T-helper 17 cell (primary cell): ENCODE results near the gene CD79A. TPM values are rescaled to one million over a fixed set of nuclear protein-coding genes. Genes with fewer than 3 reads are reported as not detected.

Experiments
- ATAC-seq: fragments of 150-1000 bp; cut with Tn5 transposase; 2 replicates; pipeline ENCODE4 v1.10.0; 2021; ENCODE audit warnings: mild to moderate bottlenecking, moderate library complexity
- DNase-seq, 3 donors: peaks; one replicate each; pipeline versions ENCODE4 v3.0.0 to v3.0.0-alpha.2; 2020 to 2021
- H3K9me3 ChIP-seq: one replicate; pipeline ENCODE4 v1.7.0; 2013; ENCODE audit warnings: low read length, mild to moderate bottlenecking; ENCODE audit not compliant: control insufficient read depth, poor library complexity, severe bottlenecking
- H3K27ac Mint-ChIP-seq: one replicate; pipeline ENCODE4 v1.8.0; 2022; ENCODE audit warnings: mild to moderate bottlenecking, moderate library complexity, mixed read lengths
- H3K27me3 Mint-ChIP-seq: one replicate; pipeline ENCODE4 v1.8.0; 2022; ENCODE audit warnings: mixed read lengths
- H3K36me3 Mint-ChIP-seq: one replicate; pipeline ENCODE4 v1.8.0; 2022; ENCODE audit warnings: low read depth, mixed read lengths
- H3K4me1 Mint-ChIP-seq: one replicate; pipeline ENCODE4 v1.8.0; 2022; ENCODE audit warnings: mild to moderate bottlenecking, mixed read lengths
- H3K4me3 Mint-ChIP-seq: one replicate; pipeline ENCODE4 v1.8.0; 2022; ENCODE audit warnings: mild to moderate bottlenecking, moderate library complexity, mixed read lengths
- total RNA-seq, 4 donors: library from RNA in 2 of 4; stranded (reverse) in 2 of 4; gene quantifications; one replicate each; pipeline ENCODE4 v1.2.3 and lab custom pipeline; 2022 to 2026

The CD79A gene
- total RNA-seq, 2 donors from 2014 or later, result 1.6 to 27.3 TPM

GRCh38 chr19:41926028-41926762 is 49.1 kb downstream of the CD79A start:
- DNase-seq (no peak), ATAC-seq (no peak)
- no peaks in the 10 kb centered on the region for H3K9me3 ChIP-seq
- Mint-ChIP-seq H3K27me3 (peaks cover 18% of the 10 kb centered on the region), H3K4me3 (no peak overlapping the region), H3K36me3 (peaks cover 16% of the 10 kb centered on the region), H3K4me1 (peaks cover 24% of the 10 kb centered on the region), H3K27ac (no peak overlapping the region)

- H3K9me3 ChIP-seq, result no peaks in the 10 kb centered on the region
- H3K4me3 Mint-ChIP-seq, result no peak overlapping the region
- ATAC-seq, result no peak
- no peak overlapping the region for H3K27ac Mint-ChIP-seq
- H3K4me1 Mint-ChIP-seq, result peaks cover 21% of the 10 kb centered on the region
- H3K36me3 Mint-ChIP-seq, result peaks cover 13% of the 10 kb centered on the region
- peaks cover 14% of the 10 kb centered on the region for H3K27me3 Mint-ChIP-seq
- DNase-seq, result no peak
These were observed 49.9 kb downstream of the CD79A start for GRCh38 chr19:41926763-41927496.

- ATAC-seq (peak; percentile 35), DNase-seq (peak in 2 of 3 donors; percentile 30)
- no peak overlapping the region for H3K27ac Mint-ChIP-seq
- peaks cover 9% of the 10 kb centered on the region for H3K36me3 Mint-ChIP-seq
- H3K9me3 ChIP-seq, result no peaks in the 10 kb centered on the region
- no peak overlapping the region for H3K4me3 Mint-ChIP-seq
- H3K4me1 Mint-ChIP-seq, result peaks cover 18% of the 10 kb centered on the region
- H3K27me3 Mint-ChIP-seq, result peaks cover 8% of the 10 kb centered on the region
These were observed 50.6 kb downstream of the CD79A start for GRCh38 chr19:41927497-41928192.

DNA sequence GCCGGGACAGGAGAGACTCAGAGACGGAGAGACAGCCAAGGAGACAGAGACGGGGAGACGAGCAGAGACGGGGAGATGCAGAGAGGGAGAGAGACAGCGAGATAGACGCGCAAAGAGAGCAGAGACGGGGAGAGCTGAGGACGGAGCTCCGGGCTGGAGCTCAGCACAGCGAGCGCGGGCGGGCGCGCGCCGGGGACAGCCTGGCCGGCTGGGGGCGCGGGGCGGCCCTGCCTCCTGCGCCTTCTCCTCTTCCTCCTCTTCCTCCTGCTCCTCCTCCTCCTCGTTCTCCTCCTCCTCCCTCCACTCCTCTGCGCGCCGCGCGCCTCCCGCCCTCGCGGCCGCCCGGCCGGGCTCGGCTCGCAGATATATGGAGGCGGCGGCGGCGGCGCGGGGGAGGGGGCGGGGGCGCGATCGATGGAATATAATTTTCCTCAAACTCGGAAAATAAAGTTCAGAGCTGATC is 51.2 kb downstream of the CD79A start, which contains the start of gene ERFL:
ERFL (minus strand) TSS at position 229 of the 463 bp plus-strand sequence. CDS start 15,530 bp downstream, outside the sequence.
- ATAC-seq, result peak; percentile 47
- Mint-ChIP-seq H3K4me3 (no peak within 1 kb of the TSS), H3K4me1 (peaks cover 18% of the 10 kb centered on the region), H3K27ac (no peak within 1 kb of the TSS), H3K27me3 (peaks cover 3% of the 10 kb centered on the region), H3K36me3 (peaks cover 7% of the 10 kb centered on the region)
- no peak for DNase-seq
- no peaks in the 10 kb centered on the region for H3K9me3 ChIP-seq

DNA sequence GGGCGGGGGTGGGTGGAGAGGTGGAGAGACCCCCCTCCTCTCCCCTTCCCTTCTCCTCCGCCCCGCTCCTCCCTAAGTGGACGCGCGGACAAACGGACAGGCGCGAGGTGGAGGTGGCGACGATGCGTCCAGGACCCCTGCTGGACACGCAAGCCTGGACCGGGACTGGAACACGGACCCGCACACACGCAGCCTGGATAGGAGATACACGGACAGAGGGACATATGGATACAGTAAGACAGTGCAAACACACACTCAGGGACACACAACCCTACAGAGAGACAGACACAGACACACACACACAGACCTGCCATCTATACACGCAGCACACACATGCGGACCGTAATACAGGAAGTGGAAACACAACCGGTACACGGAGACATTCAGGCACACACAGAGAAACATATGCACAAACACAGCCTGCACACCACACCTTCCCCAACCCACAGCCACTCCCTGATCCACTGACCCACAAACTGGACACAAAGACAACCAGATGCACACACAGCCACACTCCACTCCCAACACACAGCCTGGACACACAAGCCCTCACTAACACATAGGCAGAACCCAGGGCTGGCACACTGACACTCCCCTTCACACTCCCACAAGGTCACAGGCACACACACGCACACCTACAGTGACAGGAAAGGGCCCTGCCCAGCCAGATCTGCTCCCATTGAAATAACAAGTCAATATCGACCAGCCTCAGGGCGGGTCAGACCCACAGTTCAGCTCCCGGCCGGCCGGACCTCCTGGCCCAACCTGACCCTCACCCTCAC is 51.9 kb downstream of the CD79A start:
- Mint-ChIP-seq H3K27ac (no peak overlapping the region), H3K4me1 (peaks cover 20% of the 10 kb centered on the region)

DNA sequence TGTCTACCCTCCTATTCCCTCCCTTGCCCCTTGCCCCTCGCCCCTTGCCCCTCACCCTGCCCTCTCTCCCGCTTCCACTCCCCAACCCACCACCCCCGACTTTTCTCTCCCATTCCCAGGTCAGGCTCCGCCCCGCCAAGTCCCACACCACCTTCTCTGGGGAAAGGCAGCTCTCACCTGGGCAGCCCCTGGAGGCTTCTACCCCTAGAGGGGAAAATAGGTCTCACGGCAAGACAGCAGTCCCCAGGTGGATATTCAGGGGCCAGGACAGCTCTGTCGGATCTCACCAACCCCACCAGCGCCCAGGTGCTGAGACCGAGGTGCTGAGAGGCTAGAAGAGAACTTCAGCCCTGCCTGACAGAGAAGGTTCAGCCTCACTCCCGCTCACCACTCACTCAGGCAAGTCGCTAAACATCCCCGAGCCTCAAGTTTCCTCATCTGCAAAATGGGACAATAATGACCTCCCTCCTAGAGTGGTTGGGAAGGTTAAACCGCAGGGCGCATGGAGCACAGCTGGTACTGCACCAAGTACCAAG is 52.5 kb downstream of the CD79A start:
- DNase-seq (no peak), ATAC-seq (no peak)
- Mint-ChIP-seq H3K27ac (no peak overlapping the region), H3K27me3 (no peaks in the 10 kb centered on the region), H3K4me3 (no peak overlapping the region), H3K36me3 (peaks cover 5% of the 10 kb centered on the region), H3K4me1 (peaks cover 22% of the 10 kb centered on the region)
- H3K9me3 ChIP-seq, result no peaks in the 10 kb centered on the region

More for the DNA sequence above, 51.9 kb downstream of the CD79A start:
- H3K9me3 ChIP-seq, result no peaks in the 10 kb centered on the region
- DNase-seq (no peak), ATAC-seq (peak; percentile 77)
- Mint-ChIP-seq H3K36me3 (peaks cover 5% of the 10 kb centered on the region), H3K4me3 (no peak overlapping the region), H3K27me3 (no peaks in the 10 kb centered on the region)

DNA sequence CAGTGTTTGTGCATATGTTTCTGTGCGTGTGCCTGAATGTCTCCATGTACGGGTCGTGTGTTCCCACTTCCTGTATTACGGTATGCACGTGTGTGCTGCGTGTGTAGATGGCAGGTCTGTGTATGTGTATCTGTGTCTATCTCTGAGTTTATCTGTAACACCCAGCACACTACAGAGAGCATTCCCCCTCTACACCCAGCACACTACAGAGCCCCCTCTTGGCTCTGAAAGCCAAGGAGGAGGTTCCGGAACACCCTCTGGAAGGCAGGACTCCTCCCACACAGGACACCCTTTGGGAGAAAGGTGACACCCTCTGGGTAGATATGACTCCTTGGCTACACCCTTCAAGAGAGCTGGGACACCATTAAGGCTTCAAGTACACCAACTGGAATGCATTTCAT is 53.2 kb downstream of the CD79A start:
- no peak overlapping the region for H3K4me3 Mint-ChIP-seq

More for the DNA sequence above, 53.2 kb downstream of the CD79A start:
- Mint-ChIP-seq H3K36me3 (peaks cover 5% of the 10 kb centered on the region), H3K4me1 (peaks cover 29% of the 10 kb centered on the region), H3K27ac (no peak overlapping the region), H3K27me3 (peaks cover 6% of the 10 kb centered on the region)
- no peaks in the 10 kb centered on the region for H3K9me3 ChIP-seq
- no peak for DNase-seq
- ATAC-seq, result no peak

Other genes starting within 250 kb of the CD79A start
- gene CEACAM7, start 189.0 kb upstream of the CD79A start, total RNA-seq, result not detected
- not detected for gene CEACAM5, start 168.7 kb upstream of the CD79A start, total RNA-seq
- not detected for gene CEACAM6, start 121.7 kb upstream of the CD79A start, total RNA-seq
- under 1 TPM in 1 of 2 donors, not detected in 1; 0.25 TPM for gene CEACAM3, start 80.7 kb upstream of the CD79A start, total RNA-seq
- gene LYPD4, start 32.6 kb upstream of the CD79A start, total RNA-seq, result not detected
- gene DMRTC2, start 32.2 kb upstream of the CD79A start, total RNA-seq, result not detected
- gene RPS19, start 17.0 kb upstream of the CD79A start, total RNA-seq, result 1,000 to 10,000 TPM; 3,299 to 3,349 TPM
- 100 to 1,000 TPM; 929 to 961 TPM for gene ARHGEF1, start 5.9 kb downstream of the CD79A start, total RNA-seq
- gene ERFL, start 51.2 kb downstream of the CD79A start, total RNA-seq, result 1 to 10 TPM; 2.4 to 3.1 TPM
- gene RABAC1, start 82.0 kb downstream of the CD79A start, total RNA-seq, result 10 to 100 TPM; 90.1 to 98.3 TPM
- 1 to 10 TPM; 2.2 to 4.9 TPM for gene ATP1A3, start 117.0 kb downstream of the CD79A start, total RNA-seq
- under 1 TPM; 0.42 to 0.55 TPM for gene GRIK5, start 192.9 kb downstream of the CD79A start, total RNA-seq
- gene ZNF574, start 198.9 kb downstream of the CD79A start, total RNA-seq, result 10 to 100 TPM; 23.1 to 23.6 TPM